DOHH2 (cell line): ENCODE measurements around the gene PBRM1.

ENCODE experiments used
- EZH2phosphoT487 ChIP-seq: fragments of 200-600 bp; sonication (generic); IDR thresholded peaks from 2 replicates; pipeline ENCODE4 v1.6.1; 2017; ENCODE audit warnings: borderline replicate concordance, mild to moderate bottlenecking, antibody characterized with exemption, low read length, moderate library complexity, mixed read lengths
- TF ChIP-seq, protein P1 (sequence below): fragments of 200-600 bp; sonication (generic); IDR thresholded peaks from one replicate; pipeline ENCODE4 v1.5.1; 2014; ENCODE audit warnings: antibody characterized with exemption, mild to moderate bottlenecking, low read depth, low read length; ENCODE audit not compliant: poor library complexity, severe bottlenecking

GRCh38 chr3:52555056-52555455, 130.7 kb downstream of the PBRM1 start:
- TF ChIP-seq, protein P1, sequence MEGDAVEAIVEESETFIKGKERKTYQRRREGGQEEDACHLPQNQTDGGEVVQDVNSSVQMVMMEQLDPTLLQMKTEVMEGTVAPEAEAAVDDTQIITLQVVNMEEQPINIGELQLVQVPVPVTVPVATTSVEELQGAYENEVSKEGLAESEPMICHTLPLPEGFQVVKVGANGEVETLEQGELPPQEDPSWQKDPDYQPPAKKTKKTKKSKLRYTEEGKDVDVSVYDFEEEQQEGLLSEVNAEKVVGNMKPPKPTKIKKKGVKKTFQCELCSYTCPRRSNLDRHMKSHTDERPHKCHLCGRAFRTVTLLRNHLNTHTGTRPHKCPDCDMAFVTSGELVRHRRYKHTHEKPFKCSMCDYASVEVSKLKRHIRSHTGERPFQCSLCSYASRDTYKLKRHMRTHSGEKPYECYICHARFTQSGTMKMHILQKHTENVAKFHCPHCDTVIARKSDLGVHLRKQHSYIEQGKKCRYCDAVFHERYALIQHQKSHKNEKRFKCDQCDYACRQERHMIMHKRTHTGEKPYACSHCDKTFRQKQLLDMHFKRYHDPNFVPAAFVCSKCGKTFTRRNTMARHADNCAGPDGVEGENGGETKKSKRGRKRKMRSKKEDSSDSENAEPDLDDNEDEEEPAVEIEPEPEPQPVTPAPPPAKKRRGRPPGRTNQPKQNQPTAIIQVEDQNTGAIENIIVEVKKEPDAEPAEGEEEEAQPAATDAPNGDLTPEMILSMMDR = no peak
- TF ChIP-seq EZH2phosphoT487 = no peak
